ENCODE results near the gene MRPS18A.
"Not testable (repeated sequence)": the region's sequence is repeated elsewhere in the genome, so short reads cannot be mapped to it uniquely, and the experiment has no call there.

The MRPS18A gene

GRCh38 chr6:43703512-43704429, 16.2 kb upstream of the MRPS18A start:
- DNase-seq (ENCODE audit: extremely low read depth, low read depth): no peak
- TF ChIP-seq CTCF (IDR thresholded peaks at IDR 0.05; ENCODE audit: low read depth, low read length): no peak

GRCh38 chr6:43702534-43703440, 15.2 kb upstream of the MRPS18A start:
- DNase-seq (ENCODE audit: extremely low read depth, low read depth): peak; percentile 85
- no peak for TF ChIP-seq CTCF (IDR thresholded peaks at IDR 0.05; ENCODE audit: low read depth, low read length)

GRCh38 chr6:43702171-43702533, 14.6 kb upstream of the MRPS18A start:
- TF ChIP-seq CTCF (IDR thresholded peaks at IDR 0.05; ENCODE audit: low read depth, low read length): no peak
- DNase-seq (ENCODE audit: extremely low read depth, low read depth): no peak

GRCh38 chr6:43700939-43701560, 13.5 kb upstream of the MRPS18A start:
- DNase-seq (ENCODE audit: extremely low read depth, low read depth): not testable (repeated sequence)

- DNase-seq (ENCODE audit: extremely low read depth, low read depth): no peak
Observed at GRCh38 chr6:43699564-43700186, 12.1 kb upstream of the MRPS18A start.

GRCh38 chr6:43698584-43699349, 11.2 kb upstream of the MRPS18A start:
- DNase-seq (ENCODE audit: extremely low read depth, low read depth): peak; percentile 25

More at GRCh38 chr6:43699564-43700186, 12.1 kb upstream of the MRPS18A start:
- no peak for TF ChIP-seq CTCF (IDR thresholded peaks at IDR 0.05; ENCODE audit: low read depth, low read length)

More at GRCh38 chr6:43698584-43699349, 11.2 kb upstream of the MRPS18A start:
- TF ChIP-seq CTCF (IDR thresholded peaks at IDR 0.05; ENCODE audit: low read depth, low read length): no peak
